HepG2 (cell line): ENCODE measurements around the gene SPTSSA. TPM values are rescaled to one million over a fixed set of nuclear protein-coding genes. Genes with fewer than 3 reads are reported as not detected.

Source experiments
- ATAC-seq: fragments of 200-7000 bp; cut with Tn5 transposase; 3 replicates; pipeline ENCODE4 v1.9.1; 2020; ENCODE audit warnings: mild to moderate bottlenecking, moderate library complexity
- Bru-seq: library from RNA; stranded (reverse); fragments of 400-500 nt; gene quantifications from one replicate; lab custom pipeline; 2021; lab: Mats Ljungman, UMichigan
- BruChase-seq, 2 experiments: library from RNA; stranded (reverse); fragments of 400-500 nt; gene quantifications; one replicate each; lab custom pipeline; 2021; lab: Mats Ljungman, UMichigan
- BruUV-seq: library from RNA; stranded (reverse); fragments of 400-500 nt; replicated peaks from 2 replicates; lab custom pipeline; 2021; lab: Mats Ljungman, UMichigan
- CTCF ChIA-PET: fragments of 300-600 bp; formaldehyde crosslinking; extraction: SDS; loops from one replicate; lab custom pipeline; 2021; ENCODE audit warnings: low total read pairs, inconsistent platforms, low intra/inter-chr PET ratio; lab: Yijun Ruan, JAX
- POLR2A ChIA-PET: fragments of 350-600 bp; sonication (Branson Sonifier 250); formaldehyde crosslinking; loops from one replicate; lab custom pipeline; 2020; ENCODE audit warnings: antibody characterized with exemption, inconsistent platforms; lab: Yijun Ruan, JAX
- DNase-seq: peaks from one replicate; pipeline ENCODE4 v3.0.0-alpha.2; 2015; ENCODE audit warnings: low spot score
- FAIRE-seq: peaks from 3 replicates; lab custom pipeline; 2011; peaks lifted over from hg19 to GRCh38; lab: Jason Lieb, UNC
- H2AFZ ChIP-seq: one replicate; pipeline ENCODE4 v1.6.1; 2011; ENCODE audit warnings: low read length, inconsistent platforms
- H3K27ac ChIP-seq: fragments of 300-600 bp; 3 replicates; pipeline ENCODE4 v1.8.0; 2011; ENCODE audit warnings: mixed run types, mild to moderate bottlenecking, mixed read lengths, low read length, inconsistent platforms; ENCODE audit not compliant: insufficient read depth; ENCODE audit errors: extremely low read length
- H3K27me3 ChIP-seq, 2 experiments: fragments of 200-600 bp in 1 of 2; 2 replicates in 1 of 2; 3 replicates in 1 of 2; pipeline versions ENCODE4 v1.6.0 to v1.8.0; 2011; ENCODE audit warnings: low read length in 2 of 2, mild to moderate bottlenecking in 2 of 2, moderate library complexity in 2 of 2, inconsistent platforms in 1 of 2; ENCODE audit not compliant: insufficient read depth in 2 of 2, control insufficient read depth in 1 of 2
- H3K36me3 ChIP-seq, 2 experiments: fragments of 200-600 bp in 1 of 2; replicated peaks in 1 of 2; 2 replicates in 1 of 2; 3 replicates in 1 of 2; pipeline versions ENCODE4 v1.5.1 to v1.8.0; 2011; ENCODE audit warnings: low read length in 2 of 2, inconsistent platforms in 1 of 2; ENCODE audit not compliant: insufficient read depth in 2 of 2, control insufficient read depth in 1 of 2
- H3K4me1 ChIP-seq: 2 replicates; pipeline ENCODE4 v1.5.1; 2012; ENCODE audit warnings: low read length, inconsistent platforms; ENCODE audit not compliant: insufficient read depth
- H3K4me2 ChIP-seq: 2 replicates; pipeline ENCODE4 v1.6.0; 2011; ENCODE audit warnings: low read depth, low read length, inconsistent platforms
- H3K4me3 ChIP-seq, 3 experiments: fragments of 200-600 bp in 1 of 3; sonication (generic), shearing (Covaris generic) in 1 of 3; replicated peaks in 1 of 3; 2 replicates each; pipeline ENCODE4 v1.5.1; 2011 to 2016; ENCODE audit warnings: low read length in 3 of 3, inconsistent platforms in 2 of 3, low read depth in 2 of 3, mild to moderate bottlenecking in 2 of 3, control low read depth in 1 of 3, mixed read lengths in 1 of 3; ENCODE audit not compliant: insufficient read depth in 1 of 3
- H3K79me2 ChIP-seq: one replicate; pipeline ENCODE4 v1.6.1; 2011; ENCODE audit warnings: low read length, inconsistent platforms; ENCODE audit not compliant: insufficient read depth
- H3K9ac ChIP-seq: 2 replicates; pipeline ENCODE4 v1.6.0; 2011; ENCODE audit warnings: mild to moderate bottlenecking, low read depth, low read length, inconsistent platforms; ENCODE audit not compliant: insufficient read depth
- H3K9me3 ChIP-seq: 2 replicates; pipeline ENCODE4 v1.5.1; 2012; ENCODE audit warnings: mild to moderate bottlenecking, low read length
- H4K20me1 ChIP-seq: 2 replicates; pipeline ENCODE4 v1.6.0; 2011; ENCODE audit warnings: inconsistent platforms, mild to moderate bottlenecking, low read length, moderate library complexity; ENCODE audit not compliant: insufficient read depth
- AKAP8 ChIP-seq: sonication (generic); formaldehyde crosslinking; IDR thresholded peaks from 2 replicates; pipeline ENCODE4 v1.5.1; 2020; ENCODE audit warnings: mild to moderate bottlenecking, missing genetic modification reagents
- ATM ChIP-seq: fragments of 450-650 bp; IDR thresholded peaks from 2 replicates; pipeline ENCODE4 v1.7.1; 2017; ENCODE audit warnings: mild to moderate bottlenecking, borderline replicate concordance
- BCL6 ChIP-seq: IDR thresholded peaks from 2 replicates; pipeline ENCODE4 v1.6.1; 2016; ENCODE audit warnings: missing genetic modification reagents, missing compliant biosample characterization
- ELF1 ChIP-seq: sonication (generic); formaldehyde crosslinking; IDR thresholded peaks from 2 replicates; pipeline ENCODE4 v1.4.0; 2020; ENCODE audit warnings: missing genetic modification reagents
- HHEX ChIP-seq: IDR thresholded peaks from 2 replicates; pipeline ENCODE4 v1.6.1; 2016; ENCODE audit warnings: control low read depth
- MXD4 ChIP-seq: IDR thresholded peaks from 2 replicates; pipeline ENCODE4 v1.6.1; 2016; ENCODE audit warnings: mild to moderate bottlenecking, missing biosample characterization, missing genetic modification reagents
- PAX8 ChIP-seq: sonication (generic); formaldehyde crosslinking; IDR thresholded peaks from 2 replicates; pipeline ENCODE4 v1.8.0; 2022; ENCODE audit warnings: mild to moderate bottlenecking, missing genetic modification reagents, borderline replicate concordance
- TBX2 ChIP-seq: sonication (generic); formaldehyde crosslinking; IDR thresholded peaks from 2 replicates; pipeline ENCODE4 v1.5.0; 2020; ENCODE audit warnings: missing genetic modification reagents, mild to moderate bottlenecking, borderline replicate concordance
- ZBTB1 ChIP-seq: sonication (generic); formaldehyde crosslinking; IDR thresholded peaks from 2 replicates; pipeline ENCODE4 v1.4.0; 2020; ENCODE audit warnings: missing genetic modification reagents, borderline replicate concordance
- ZNF121 ChIP-seq: sonication (generic); formaldehyde crosslinking; IDR thresholded peaks from 2 replicates; pipeline ENCODE4 v1.5.0; 2020; ENCODE audit warnings: mild to moderate bottlenecking, missing genetic modification reagents
- ZNF782 ChIP-seq: sonication (generic); formaldehyde crosslinking; IDR thresholded peaks from 2 replicates; pipeline ENCODE4 v1.4.0; 2020; ENCODE audit warnings: missing genetic modification reagents, mild to moderate bottlenecking, borderline replicate concordance
- WGBS: methylation state at CpG from one replicate; pipeline ENCODE4 v1.1.6; 2017; ENCODE audit warnings: low lambda C conversion rate; 5-methylcytosine and 5-hydroxymethylcytosine counted together
- in situ Hi-C: cut with HindIII; loops from 2 replicates; pipeline ENCODE4 v1.10.0; 2017; ENCODE audit warnings: low pct_unique_long_range_greater_than_20kb; ENCODE audit not compliant: extremely low pct_ligation_motif_present
- intact Hi-C: fragments of 100-400 bp; cut with micrococcal nuclease; formaldehyde crosslinking; loops from one replicate; pipeline ENCODE4 v1.10.0; 2022; ENCODE audit not compliant: unreplicated experiment
- long read RNA-seq, 2 experiments: library from RNA in 1 of 2; library from polyadenylated mRNA in 1 of 2; stranded (forward) in 1 of 2; unstranded in 1 of 2; transcript quantifications; one replicate each; pipeline ENCODE4 v2.0.0, GENCODE V29; 2019 to 2022
- polyA minus RNA-seq, 3 experiments: library from RNA; depleted of rRNA, polyadenylated mRNA; stranded (reverse); fragments of >200 nt; gene quantifications; 2 replicates each; pipeline ENCODE4 v1.2.3, GENCODE V29; 2011; ENCODE audit warnings: low replicate concordance in 1 of 3
- polyA plus RNA-seq, 8 experiments: library from polyadenylated mRNA; depleted of rRNA in 3 of 8; stranded (reverse) in 7 of 8; unstranded in 1 of 8; fragments of >200 nt; fragmentation: Illumina TruSeq in 4 of 8; extraction: Trizol in 4 of 8; gene quantifications; 2 replicates each; pipeline versions ENCODE4 v1.2.1 to v1.2.3, GENCODE V29; 2011 to 2016; ENCODE audit warnings: low read depth in 4 of 8, missing spikeins in 1 of 8, mixed read lengths in 1 of 8; ENCODE audit not compliant: insufficient read depth in 1 of 8
- total RNA-seq, 5 experiments: library from RNA; depleted of rRNA; stranded (reverse); fragments of >200 nt; fragmentation: Illumina TruSeq; extraction: Trizol; gene quantifications; 2 replicates each; pipeline ENCODE4 v1.2.3, GENCODE V29; 2016; ENCODE audit warnings: low read depth in 1 of 5
- TF ChIP-seq, protein P1 (sequence below): sonication (generic); formaldehyde crosslinking; IDR thresholded peaks from 2 replicates; pipeline ENCODE4 v1.8.0; 2022; ENCODE audit warnings: low read depth, missing genetic modification reagents
- TF ChIP-seq, protein P2 (sequence below): sonication (generic); formaldehyde crosslinking; IDR thresholded peaks from 2 replicates; pipeline ENCODE4 v1.4.0; 2020; ENCODE audit warnings: missing genetic modification reagents

SPTSSA gene, protein sequence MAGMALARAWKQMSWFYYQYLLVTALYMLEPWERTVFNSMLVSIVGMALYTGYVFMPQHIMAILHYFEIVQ
- 19.1 and 26.6 TPM in 2 replicates for total RNA-seq (2016; rRNA removed; fragmentation: Illumina TruSeq; extraction: Trizol)
- total RNA-seq (2016; cell fraction: cytosol; rRNA removed; fragmentation: Illumina TruSeq; extraction: Trizol; ENCODE audit: low read depth): 6.3 and 6.7 TPM in 2 replicates
- total RNA-seq (2016; cell fraction: insoluble cytoplasmic fraction; rRNA removed; fragmentation: Illumina TruSeq; extraction: Trizol): 21.4 and 27.7 TPM in 2 replicates
- total RNA-seq (2016; cell fraction: membrane; rRNA removed; fragmentation: Illumina TruSeq; extraction: Trizol): 21.8 and 22.7 TPM in 2 replicates
- 17.5 and 18.0 TPM in 2 replicates for total RNA-seq (2016; cell fraction: nucleus; rRNA removed; fragmentation: Illumina TruSeq; extraction: Trizol)
- 71.7 and 86.1 TPM in 2 replicates for polyA plus RNA-seq (2011; rRNA removed)
- polyA plus RNA-seq (2011; cell fraction: cytosol; rRNA removed): 77.8 and 91.0 TPM in 2 replicates
- polyA plus RNA-seq (2011; cell fraction: nucleus; rRNA removed): 27.9 and 29.6 TPM in 2 replicates
- polyA plus RNA-seq (2012): 81.4 and 85.6 TPM in 2 replicates
- 19.6 and 23.2 TPM in 2 replicates for polyA plus RNA-seq (2016; cell fraction: cytosol; fragmentation: Illumina TruSeq; extraction: Trizol; ENCODE audit: low read depth)
- polyA plus RNA-seq (2016; cell fraction: insoluble cytoplasmic fraction; fragmentation: Illumina TruSeq; extraction: Trizol; ENCODE audit: low read depth): 98.4 and 103 TPM in 2 replicates
- polyA plus RNA-seq (2016; cell fraction: membrane; fragmentation: Illumina TruSeq; extraction: Trizol; ENCODE audit: low read depth): 54.7 and 54.8 TPM in 2 replicates
- polyA plus RNA-seq (2016; cell fraction: nucleus; fragmentation: Illumina TruSeq; extraction: Trizol; ENCODE audit: insufficient read depth, low read depth): 83.9 and 93.7 TPM in 2 replicates
- polyA minus RNA-seq (2011; rRNA and poly(A)+ RNA removed; ENCODE audit: low replicate concordance): 56.5 and 79.5 TPM in 2 replicates
- 35.3 and 39.6 TPM in 2 replicates for polyA minus RNA-seq (2011; cell fraction: cytosol; rRNA and poly(A)+ RNA removed)
- polyA minus RNA-seq (2011; cell fraction: nucleus; rRNA and poly(A)+ RNA removed): 15.4 and 17.6 TPM in 2 replicates
- Bru-seq, nascent RNA: percentile 98 among the genes with signal in this experiment
- BruChase-seq, experiment 1, labeled RNA remaining after a 6-hour chase: percentile 98 among the genes with signal in this experiment
- percentile 98 among the genes with signal in this experiment for BruChase-seq, experiment 2, labeled RNA remaining after a 2-hour chase
- long read RNA-seq, experiment 1, transcript SPTSSA-201 (2 exons, 2,777 nt): major isoform, 25 of 33 reads
- long read RNA-seq, experiment 1, partial matches to known transcripts: 0 of 33 reads
- long read RNA-seq, experiment 1, other reads (novel, unspliced or antisense): 8 of 33 reads
- long read RNA-seq, experiment 2, transcript SPTSSA-201 (2 exons, 2,777 nt): major isoform, 65 of 180 reads
- long read RNA-seq, experiment 2, partial matches to known transcripts: 0 of 180 reads
- long read RNA-seq, experiment 2, other reads (novel, unspliced or antisense): 115 of 180 reads

DNA sequence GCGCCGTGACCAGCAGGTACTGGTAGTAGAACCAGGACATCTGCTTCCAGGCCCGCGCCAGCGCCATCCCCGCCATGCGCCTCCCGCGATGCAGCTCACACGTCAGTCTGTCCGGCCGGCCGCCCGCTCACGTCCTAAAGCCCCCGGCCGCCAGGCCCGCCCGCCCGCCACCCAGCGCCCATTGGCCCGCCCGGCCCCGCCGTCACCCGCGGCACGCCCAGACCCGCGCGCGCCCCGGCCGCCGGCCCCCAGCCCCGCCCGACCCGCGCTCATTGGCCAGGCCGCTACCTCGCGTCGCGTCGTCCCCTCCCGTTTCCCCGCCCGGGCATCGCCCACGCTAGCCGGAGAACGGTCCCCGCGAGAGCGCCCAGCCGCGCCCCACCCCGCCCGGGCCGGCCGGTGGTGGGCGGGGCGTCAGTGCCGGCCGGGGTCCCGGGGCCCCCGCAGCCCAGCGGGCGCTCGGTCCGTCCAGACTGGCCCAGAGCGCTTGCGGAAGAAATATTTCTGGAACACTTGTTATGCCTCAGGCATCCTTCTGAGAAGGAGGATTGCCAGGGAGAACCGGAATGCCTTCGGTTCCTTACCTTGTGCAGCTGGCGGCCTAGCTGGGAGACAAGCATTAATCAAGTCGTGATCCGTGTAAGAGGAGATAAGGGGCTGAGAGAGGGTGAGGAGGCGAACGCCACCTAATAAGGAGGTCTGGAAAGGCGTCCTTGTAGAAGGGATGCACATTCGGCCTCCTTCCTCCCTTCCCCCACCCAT, at the start of gene SPTSSA:
Gene SPTSSA (minus strand): TSS at position 109 of the 762 bp plus-strand sequence. CDS start 33 bp downstream, at position 76.
- POLR2A ChIA-PET: interaction anchor here (1.0 to 5.9 kb wide), 15 partner anchors 11 to 1858 kb away, joined by 3 to 65 read pairs (median 5); partner anchors contain the start of gene MBIP
- peak within 1 kb of the TSS; percentile 80 for H2AFZ ChIP-seq
- H3K36me3 ChIP-seq: peaks cover 0 to 4% of the 10 kb centered on the region in 2 experiments; a peak in 1 of 5 replicates
- TF ChIP-seq MXD4 (peak; percentile 91), TBX2 (CRISPR knock-in tag) (peak; percentile 17; the same call in 1 of the 2 replicates), HHEX (peak; percentile 53; the same call in 1 of the 2 replicates), BCL6 (CRISPR knock-in tag) (0 out of 2 replicates have a peak, but pooled peaks have one; percentile 51), ELF1 (CRISPR knock-in tag) (no peak), AKAP8 (no peak; the same call in 1 of the 2 replicates), ZNF782 (0 out of 2 replicates have a peak, but pooled peaks have one; percentile 57), PAX8 (CRISPR knock-in tag) (peak; percentile 96), ZNF121 (CRISPR knock-in tag) (0 out of 2 replicates have a peak, but pooled peaks have one; percentile 24), ZBTB1 (CRISPR knock-in tag) (0 out of 2 replicates have a peak, but pooled peaks have one; percentile 36), ATM (no peak)
- TF ChIP-seq, protein P1, sequence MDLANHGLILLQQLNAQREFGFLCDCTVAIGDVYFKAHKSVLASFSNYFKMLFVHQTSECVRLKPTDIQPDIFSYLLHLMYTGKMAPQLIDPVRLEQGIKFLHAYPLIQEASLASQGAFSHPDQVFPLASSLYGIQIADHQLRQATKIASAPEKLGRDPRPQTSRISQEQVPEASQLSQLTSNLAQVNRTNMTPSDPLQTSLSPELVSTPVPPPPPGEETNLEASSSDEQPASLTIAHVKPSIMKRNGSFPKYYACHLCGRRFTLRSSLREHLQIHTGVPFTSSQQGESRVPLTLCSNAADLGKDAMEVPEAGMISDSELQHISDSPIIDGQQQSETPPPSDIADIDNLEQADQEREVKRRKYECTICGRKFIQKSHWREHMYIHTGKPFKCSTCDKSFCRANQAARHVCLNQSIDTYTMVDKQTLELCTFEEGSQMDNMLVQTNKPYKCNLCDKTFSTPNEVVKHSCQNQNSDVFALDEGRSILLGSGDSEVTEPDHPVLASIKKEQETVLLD (CRISPR knock-in tag): peak; percentile 94
- TF ChIP-seq, protein P2, sequence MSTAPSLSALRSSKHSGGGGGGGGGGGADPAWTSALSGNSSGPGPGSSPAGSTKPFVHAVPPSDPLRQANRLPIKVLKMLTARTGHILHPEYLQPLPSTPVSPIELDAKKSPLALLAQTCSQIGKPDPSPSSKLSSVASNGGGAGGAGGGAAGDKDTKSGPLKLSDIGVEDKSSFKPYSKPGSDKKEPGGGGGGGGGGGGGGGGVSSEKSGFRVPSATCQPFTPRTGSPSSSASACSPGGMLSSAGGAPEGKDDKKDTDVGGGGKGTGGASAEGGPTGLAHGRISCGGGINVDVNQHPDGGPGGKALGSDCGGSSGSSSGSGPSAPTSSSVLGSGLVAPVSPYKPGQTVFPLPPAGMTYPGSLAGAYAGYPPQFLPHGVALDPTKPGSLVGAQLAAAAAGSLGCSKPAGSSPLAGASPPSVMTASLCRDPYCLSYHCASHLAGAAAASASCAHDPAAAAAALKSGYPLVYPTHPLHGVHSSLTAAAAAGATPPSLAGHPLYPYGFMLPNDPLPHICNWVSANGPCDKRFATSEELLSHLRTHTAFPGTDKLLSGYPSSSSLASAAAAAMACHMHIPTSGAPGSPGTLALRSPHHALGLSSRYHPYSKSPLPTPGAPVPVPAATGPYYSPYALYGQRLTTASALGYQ (CRISPR knock-in tag): peak; percentile 58; the same call in 1 of the 2 replicates

More for the DNA sequence above, at the start of gene SPTSSA:
- intact Hi-C loops: loop anchor here (5.0 to 10.0 kb wide), 3 partner anchors 75 to 522 kb away; partner anchors contain the start of genes EAPP and SRP54
- CTCF ChIA-PET: interaction anchor here (2.2 kb wide), 1 partner anchor 36 kb away, joined by 9 read pairs; no protein-coding TSS in a partner anchor
- peak; percentile 90 for DNase-seq
- H3K79me2 ChIP-seq: peaks cover 41% of the 10 kb centered on the region
- H3K4me2 ChIP-seq: peak within 1 kb of the TSS; percentile 100
- H3K4me3 ChIP-seq: peak within 1 kb of the TSS; percentile 85 to 95 (median 94)
- peak; percentile 89 for ATAC-seq
- no peak for FAIRE-seq
- H3K27ac ChIP-seq: peak within 1 kb of the TSS; percentile 77
- H3K9ac ChIP-seq: peak within 1 kb of the TSS; percentile 88
- under 1% methylated on average over 47 of the region's 82 CpGs for WGBS
- in situ Hi-C loops: loop anchor here (5.0 to 25.0 kb wide), 2 partner anchors 35 to 425 kb away; no protein-coding TSS in a partner anchor
- H3K4me1 ChIP-seq: peaks cover 77% of the 10 kb centered on the region
- no TSS peak for BruUV-seq
- no peaks in the 10 kb centered on the region; a peak in 1 of 5 replicates for H3K27me3 ChIP-seq
- no peaks in the 10 kb centered on the region for H3K9me3 ChIP-seq
- peaks cover 33% of the 10 kb centered on the region for H4K20me1 ChIP-seq
